Natural killer cell (primary cell): ENCODE data around the gene SEC24B. TPM values are rescaled to one million over a fixed set of nuclear protein-coding genes. Genes with fewer than 3 reads are reported as not detected.

ENCODE experiments used
- ATAC-seq, 3 donors: fragments of 150-1000 bp in 2 of 3; fragments of 200-7000 bp in 1 of 3; cut with Tn5 transposase; 1 replicate in 1 of 3; 2 replicates in 2 of 3; pipeline ENCODE4 v1.10.0; 2021; ENCODE audit warnings: mild to moderate bottlenecking in 2 of 3, moderate library complexity in 2 of 3
- DNase-seq, 2 donors: peaks; one replicate each; pipeline versions ENCODE4 v3.0.0 to v3.0.0-alpha.2; 2013 to 2021; ENCODE audit warnings: mixed read lengths in 1 of 2
- H3K27ac ChIP-seq: one replicate; pipeline ENCODE4 v1.5.1; 2013; ENCODE audit warnings: mild to moderate bottlenecking, low read length
- H3K27me3 ChIP-seq: one replicate; pipeline ENCODE4 v1.6.1; 2013; ENCODE audit warnings: low read length; ENCODE audit not compliant: control insufficient read depth, insufficient read depth
- H3K36me3 ChIP-seq: one replicate; pipeline ENCODE4 v1.6.1; 2013; ENCODE audit warnings: low read length; ENCODE audit not compliant: control insufficient read depth, insufficient read depth
- H3K4me1 ChIP-seq: one replicate; pipeline ENCODE4 v1.6.1; 2013; ENCODE audit warnings: low read length; ENCODE audit not compliant: control insufficient read depth, insufficient read depth
- H3K4me3 ChIP-seq: one replicate; pipeline ENCODE4 v1.5.1; 2013; ENCODE audit warnings: low read length
- H3K9me3 ChIP-seq: one replicate; pipeline ENCODE4 v1.6.1; 2013; ENCODE audit warnings: low read length; ENCODE audit not compliant: control insufficient read depth, insufficient read depth
- H3K27ac Mint-ChIP-seq, 2 donors: one replicate each; pipeline ENCODE4 v1.8.0; 2022; ENCODE audit warnings: mild to moderate bottlenecking in 2 of 2, mixed read lengths in 2 of 2, moderate library complexity in 1 of 2
- H3K27me3 Mint-ChIP-seq, 2 donors: one replicate each; pipeline ENCODE4 v1.8.0; 2022; ENCODE audit warnings: low read depth in 2 of 2, mixed read lengths in 2 of 2
- H3K36me3 Mint-ChIP-seq: one replicate; pipeline ENCODE4 v1.8.0; 2022; ENCODE audit warnings: mixed read lengths
- H3K4me1 Mint-ChIP-seq, 2 donors: one replicate each; pipeline ENCODE4 v1.8.0; 2022; ENCODE audit warnings: mixed read lengths in 2 of 2
- H3K4me3 Mint-ChIP-seq: one replicate; pipeline ENCODE4 v1.8.0; 2022; ENCODE audit warnings: mild to moderate bottlenecking, moderate library complexity, mixed read lengths
- H3K9me3 Mint-ChIP-seq, 2 donors: one replicate each; pipeline ENCODE4 v1.8.0; 2022; ENCODE audit warnings: mixed read lengths in 2 of 2
- WGBS: methylation state at CpG from one replicate; pipeline ENCODE4 v1.1.7; 2013; ENCODE audit warnings: missing lambda C conversion rate; ENCODE audit not compliant: insufficient coverage; 5-methylcytosine and 5-hydroxymethylcytosine counted together
- intact Hi-C: fragments of 100-400 bp; cut with micrococcal nuclease; formaldehyde crosslinking; loops from one replicate; pipeline ENCODE4 v1.14.2; 2022
- total RNA-seq, 4 donors: library from RNA; stranded (reverse); fragments of 120-200 nt in 1 of 4; gene quantifications; one replicate each; pipeline versions ENCODE4 v1.2.3 to v1.2.4, GENCODE V29; 2013 to 2022
- TF ChIP-seq, protein P1 (sequence below): fragments of 200-600 bp; IDR thresholded peaks from one replicate; pipeline ENCODE4 v1.8.0; 2022; ENCODE audit warnings: antibody characterized with exemption

Gene SEC24B
- total RNA-seq, 3 donors from 2014 or later (not counting 1 experiment from before 2014, with no cell fraction given), result 38.6 to 43.9 (median 40.7) TPM

- DNase-seq (no peak), ATAC-seq (peak in 1 of 3 donors; percentile 21)
- Mint-ChIP-seq H3K27me3 (no peaks in the 10 kb centered on the region), H3K4me1 (peaks cover 33 to 41% of the 10 kb centered on the region in 2 donors), H3K9me3 (no peaks in the 10 kb centered on the region), H3K4me3 (no peak overlapping the region), H3K36me3 (no peaks in the 10 kb centered on the region), H3K27ac (peak overlapping the region in 1 of 2 donors; percentile 27)
- peaks cover 27% of the 10 kb centered on the region for H3K36me3 ChIP-seq
- H3K4me3 ChIP-seq, result no peak overlapping the region
- no peaks in the 10 kb centered on the region for H3K4me1 ChIP-seq
- TF ChIP-seq, protein P1, sequence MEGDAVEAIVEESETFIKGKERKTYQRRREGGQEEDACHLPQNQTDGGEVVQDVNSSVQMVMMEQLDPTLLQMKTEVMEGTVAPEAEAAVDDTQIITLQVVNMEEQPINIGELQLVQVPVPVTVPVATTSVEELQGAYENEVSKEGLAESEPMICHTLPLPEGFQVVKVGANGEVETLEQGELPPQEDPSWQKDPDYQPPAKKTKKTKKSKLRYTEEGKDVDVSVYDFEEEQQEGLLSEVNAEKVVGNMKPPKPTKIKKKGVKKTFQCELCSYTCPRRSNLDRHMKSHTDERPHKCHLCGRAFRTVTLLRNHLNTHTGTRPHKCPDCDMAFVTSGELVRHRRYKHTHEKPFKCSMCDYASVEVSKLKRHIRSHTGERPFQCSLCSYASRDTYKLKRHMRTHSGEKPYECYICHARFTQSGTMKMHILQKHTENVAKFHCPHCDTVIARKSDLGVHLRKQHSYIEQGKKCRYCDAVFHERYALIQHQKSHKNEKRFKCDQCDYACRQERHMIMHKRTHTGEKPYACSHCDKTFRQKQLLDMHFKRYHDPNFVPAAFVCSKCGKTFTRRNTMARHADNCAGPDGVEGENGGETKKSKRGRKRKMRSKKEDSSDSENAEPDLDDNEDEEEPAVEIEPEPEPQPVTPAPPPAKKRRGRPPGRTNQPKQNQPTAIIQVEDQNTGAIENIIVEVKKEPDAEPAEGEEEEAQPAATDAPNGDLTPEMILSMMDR, result no peak
- intact Hi-C loops, result no loop called here
- H3K27me3 ChIP-seq, result no peaks in the 10 kb centered on the region
- 43% methylated on average over 3 of the region's 3 CpGs for WGBS
- H3K9me3 ChIP-seq, result no peaks in the 10 kb centered on the region
- H3K27ac ChIP-seq, result no peak overlapping the region
These were observed 28.7 kb downstream of the SEC24B start for GRCh38 chr4:109462297-109462696.

DNA sequence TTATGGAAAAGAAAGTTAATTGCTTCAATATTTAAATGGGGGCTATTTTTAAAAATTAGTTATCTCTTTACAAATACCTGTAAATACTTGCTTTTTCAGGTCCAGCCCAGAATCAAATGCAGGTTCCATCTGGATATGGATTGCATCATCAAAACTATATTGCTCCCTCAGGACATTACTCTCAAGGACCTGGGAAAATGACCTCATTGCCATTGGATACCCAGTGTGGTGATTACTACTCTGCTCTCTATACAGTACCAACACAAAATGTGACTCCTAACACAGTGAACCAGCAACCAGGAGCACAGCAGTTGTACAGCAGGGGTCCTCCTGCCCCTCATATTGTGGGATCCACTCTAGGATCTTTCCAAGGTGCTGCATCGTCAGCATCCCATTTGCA lies 29.2 kb downstream of the SEC24B start:
- no peaks in the 10 kb centered on the region for H3K9me3 Mint-ChIP-seq
- Histone ChIP-seq H3K27ac (no peak overlapping the region), H3K27me3 (no peaks in the 10 kb centered on the region), H3K9me3 (no peaks in the 10 kb centered on the region), H3K4me1 (no peaks in the 10 kb centered on the region), H3K4me3 (no peak overlapping the region), H3K36me3 (peaks cover 27% of the 10 kb centered on the region)
- H3K27me3 Mint-ChIP-seq, result no peaks in the 10 kb centered on the region
- intact Hi-C loops, result no loop called here
- peaks cover 27 to 36% of the 10 kb centered on the region in 2 donors for H3K4me1 Mint-ChIP-seq
- H3K27ac Mint-ChIP-seq, result peak overlapping the region in 1 of 2 donors; percentile 27
- WGBS, result 88% methylated on average over 1 of the region's 1 CpG
- no peaks in the 10 kb centered on the region for H3K36me3 Mint-ChIP-seq
- TF ChIP-seq, protein P1, result no peak
- H3K4me3 Mint-ChIP-seq, result no peak overlapping the region
- no peak for ATAC-seq
- DNase-seq, result no peak

DNA sequence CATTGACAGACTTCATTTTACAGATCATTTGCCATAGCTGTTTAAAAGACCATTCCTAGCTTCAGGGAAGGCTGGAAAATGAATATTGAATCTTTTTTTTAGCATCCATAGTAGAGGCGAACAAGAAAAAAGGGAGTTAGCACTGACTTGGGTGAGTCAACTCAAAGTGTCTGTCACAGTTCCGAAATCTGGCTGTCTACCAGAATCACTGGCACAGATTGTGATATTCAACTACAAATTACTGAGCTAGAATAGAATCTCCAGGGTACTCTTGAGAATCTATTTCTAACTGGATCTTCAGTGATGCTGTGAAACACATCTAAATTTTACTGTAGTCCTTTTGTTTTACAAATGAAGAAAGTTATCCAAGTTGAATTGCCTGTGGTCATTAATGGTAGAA lies 31.5 kb downstream of the SEC24B start:
- Histone ChIP-seq H3K36me3 (peaks cover 31% of the 10 kb centered on the region), H3K27ac (no peak overlapping the region), H3K4me3 (no peak overlapping the region), H3K27me3 (no peaks in the 10 kb centered on the region), H3K9me3 (no peaks in the 10 kb centered on the region), H3K4me1 (no peaks in the 10 kb centered on the region)
- intact Hi-C loops, result no loop called here
- Mint-ChIP-seq H3K4me1 (peaks cover 40 to 44% of the 10 kb centered on the region in 2 donors), H3K9me3 (no peaks in the 10 kb centered on the region), H3K27ac (peak overlapping the region; percentile 37 to 48), H3K27me3 (no peaks in the 10 kb centered on the region), H3K36me3 (no peaks in the 10 kb centered on the region), H3K4me3 (no peak overlapping the region)
- 100% methylated on average over 2 of the region's 2 CpGs for WGBS
- TF ChIP-seq, protein P1, result no peak
- no peak for ATAC-seq
- DNase-seq, result no peak

DNA sequence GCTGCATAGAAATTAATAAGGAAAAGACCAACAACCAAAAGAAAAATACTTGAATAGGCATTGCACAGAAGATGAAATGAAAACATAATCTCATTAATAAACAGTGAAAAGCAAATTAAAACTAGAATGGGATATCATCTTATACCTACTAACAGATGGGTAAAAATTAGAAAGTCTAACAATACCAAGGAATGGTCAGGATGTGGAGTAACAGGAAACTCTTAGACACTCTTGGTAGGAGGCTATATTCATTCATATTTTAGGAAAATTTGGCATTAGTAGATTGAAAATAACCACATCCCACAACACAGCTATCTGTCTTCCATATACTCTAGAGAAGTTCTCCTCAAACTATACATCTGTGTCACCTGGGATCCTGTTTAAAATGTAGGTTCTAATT lies 36.3 kb downstream of the SEC24B start:
- no peaks in the 10 kb centered on the region for H3K4me1 ChIP-seq
- H3K27ac Mint-ChIP-seq, result peak overlapping the region; percentile 41 to 72
- no peaks in the 10 kb centered on the region for H3K27me3 Mint-ChIP-seq
- no peak overlapping the region for H3K27ac ChIP-seq
- intact Hi-C loops, result no loop called here
- peaks cover 45 to 47% of the 10 kb centered on the region in 2 donors for H3K4me1 Mint-ChIP-seq
- no peaks in the 10 kb centered on the region for H3K27me3 ChIP-seq
- no peak for ATAC-seq
- peaks cover 23% of the 10 kb centered on the region for H3K36me3 ChIP-seq
- H3K9me3 Mint-ChIP-seq, result no peaks in the 10 kb centered on the region
- no peak overlapping the region for H3K4me3 ChIP-seq
- no peak for DNase-seq
- no peaks in the 10 kb centered on the region for H3K9me3 ChIP-seq
- H3K36me3 Mint-ChIP-seq, result no peaks in the 10 kb centered on the region
- no peak overlapping the region for H3K4me3 Mint-ChIP-seq
- TF ChIP-seq, protein P1, result no peak
